ENCODE measurements around the gene ARMC5. TPM values are rescaled to one million over a fixed set of nuclear protein-coding genes. Genes with fewer than 3 reads are reported as not detected.

ARMC5 gene
- total RNA-seq, 1 donor from 2014 or later: 11.5 TPM

DNA sequence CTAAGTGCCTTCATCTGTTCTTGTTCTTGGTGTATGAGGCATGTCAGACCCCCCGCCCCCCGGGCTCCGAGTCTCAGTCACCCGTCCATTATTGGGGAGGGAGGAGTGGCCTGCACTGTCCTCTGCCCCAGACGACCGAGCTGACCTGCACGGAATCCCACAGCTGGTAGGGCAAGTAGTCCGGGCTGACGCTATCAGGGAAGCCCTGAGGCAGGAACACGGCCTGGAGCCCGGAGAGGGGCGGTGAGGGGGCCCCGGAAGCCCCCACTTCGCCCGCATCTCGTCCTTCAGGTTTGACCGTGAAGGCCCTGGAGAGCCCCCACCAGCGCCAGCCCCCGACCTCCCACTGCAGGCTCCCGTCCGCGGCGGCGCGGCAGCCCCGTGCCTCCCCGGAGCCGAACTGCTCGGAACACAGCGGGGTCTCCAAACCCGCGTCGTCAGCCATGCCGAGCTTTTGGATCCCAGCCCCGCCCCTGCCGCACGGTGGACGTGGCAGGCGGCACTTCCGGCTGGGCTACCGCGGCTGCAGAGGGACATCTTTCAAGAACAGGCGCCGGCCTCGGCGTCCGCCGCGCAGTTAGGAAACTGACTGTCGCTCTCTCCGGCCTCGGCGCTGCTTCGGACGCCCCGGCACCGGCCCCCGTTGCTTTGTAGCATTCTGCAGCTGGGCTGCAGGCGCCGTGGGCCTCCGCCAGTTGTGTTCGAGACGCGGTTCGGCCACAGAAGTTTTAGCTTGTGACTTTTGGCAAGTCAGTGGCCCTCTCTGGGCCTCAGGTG lies 48.8 kb downstream of the ARMC5 start, which contains the start of gene RUSF1:
RUSF1 (minus strand) TSS at position 463 of the 777 bp plus-strand sequence; CDS start at position 445, 18 bp downstream.
- Histone ChIP-seq H3K4me3 (ENCODE audit: insufficient read depth, low read depth, low read length) (peak within 1 kb of the TSS; percentile 90), H3K27ac (ENCODE audit: low read depth, low read length) (peak within 1 kb of the TSS; percentile 92), H3K9ac (ENCODE audit: low read length) (peak within 1 kb of the TSS; percentile 98), H3K9me3 (ENCODE audit: insufficient read depth, low read depth, low read length) (peaks cover 3% of the 10 kb centered on the region), H3K27me3 (ENCODE audit: insufficient read depth, low read length) (no peaks in the 10 kb centered on the region), H3K4me1 (ENCODE audit: insufficient read depth, low read length) (peaks cover 3% of the 10 kb centered on the region), H3K36me3 (ENCODE audit: insufficient read depth, low read length) (no peaks in the 10 kb centered on the region), H4K20me1 (ENCODE audit: insufficient read depth, low read length) (no peaks in the 10 kb centered on the region), H3K79me2 (ENCODE audit: insufficient read depth, low read length) (peaks cover 31% of the 10 kb centered on the region), H2AFZ (ENCODE audit: low read depth, low read length) (peak within 1 kb of the TSS; percentile 79), H3K4me2 (ENCODE audit: low read length) (peak within 1 kb of the TSS; percentile 95)
- H3K9me3 Mint-ChIP-seq (ENCODE audit: unreplicated experiment): peaks cover 2% of the 10 kb centered on the region
- peaks cover 3% of the 10 kb centered on the region for H3K27me3 Mint-ChIP-seq (ENCODE audit: low read depth, unreplicated experiment)
- peak within 1 kb of the TSS; percentile 95 for H3K27ac Mint-ChIP-seq (ENCODE audit: unreplicated experiment)
- TF ChIP-seq EZH2 (IDR thresholded peaks at IDR 0.05; ENCODE audit: insufficient read depth, low read length): no peak
- TF ChIP-seq, protein P1, sequence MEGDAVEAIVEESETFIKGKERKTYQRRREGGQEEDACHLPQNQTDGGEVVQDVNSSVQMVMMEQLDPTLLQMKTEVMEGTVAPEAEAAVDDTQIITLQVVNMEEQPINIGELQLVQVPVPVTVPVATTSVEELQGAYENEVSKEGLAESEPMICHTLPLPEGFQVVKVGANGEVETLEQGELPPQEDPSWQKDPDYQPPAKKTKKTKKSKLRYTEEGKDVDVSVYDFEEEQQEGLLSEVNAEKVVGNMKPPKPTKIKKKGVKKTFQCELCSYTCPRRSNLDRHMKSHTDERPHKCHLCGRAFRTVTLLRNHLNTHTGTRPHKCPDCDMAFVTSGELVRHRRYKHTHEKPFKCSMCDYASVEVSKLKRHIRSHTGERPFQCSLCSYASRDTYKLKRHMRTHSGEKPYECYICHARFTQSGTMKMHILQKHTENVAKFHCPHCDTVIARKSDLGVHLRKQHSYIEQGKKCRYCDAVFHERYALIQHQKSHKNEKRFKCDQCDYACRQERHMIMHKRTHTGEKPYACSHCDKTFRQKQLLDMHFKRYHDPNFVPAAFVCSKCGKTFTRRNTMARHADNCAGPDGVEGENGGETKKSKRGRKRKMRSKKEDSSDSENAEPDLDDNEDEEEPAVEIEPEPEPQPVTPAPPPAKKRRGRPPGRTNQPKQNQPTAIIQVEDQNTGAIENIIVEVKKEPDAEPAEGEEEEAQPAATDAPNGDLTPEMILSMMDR (IDR thresholded peaks at IDR 0.05; ENCODE audit: insufficient read depth, low read depth, low read length): no peak
- peak within 1 kb of the TSS; percentile 93 for H3K4me3 Mint-ChIP-seq (ENCODE audit: unreplicated experiment)
- DNase-seq (ENCODE audit: low read depth) (peak; percentile 81), FAIRE-seq (no peak)
- H3K36me3 Mint-ChIP-seq (ENCODE audit: low read depth, unreplicated experiment): no peaks in the 10 kb centered on the region
- peaks cover 17% of the 10 kb centered on the region for H3K4me1 Mint-ChIP-seq (ENCODE audit: low read depth, unreplicated experiment)

DNA sequence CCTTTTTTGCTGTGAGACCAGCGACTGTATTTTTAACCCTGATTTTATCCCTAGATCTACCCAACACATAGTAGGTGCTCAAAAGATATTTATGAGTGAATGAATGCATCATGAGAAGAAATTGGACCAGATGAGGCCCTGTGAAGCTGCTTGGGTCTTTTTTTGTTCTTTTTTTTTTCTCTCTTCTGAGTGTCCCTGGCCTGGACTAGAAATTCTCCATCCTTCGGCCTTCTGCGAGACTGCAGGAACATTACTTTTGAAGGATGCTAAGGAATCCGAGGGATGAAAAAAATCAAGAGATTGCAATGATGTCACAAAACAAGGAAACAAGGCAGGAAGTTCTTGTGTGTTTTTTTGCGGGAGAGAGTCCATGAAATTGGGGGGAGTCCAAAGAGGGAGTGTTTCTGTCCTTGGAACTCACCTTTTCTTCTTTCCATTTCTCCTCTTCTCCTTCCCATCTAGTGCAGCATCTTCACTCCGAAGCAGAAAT lies 49.5 kb downstream of the ARMC5 start:
- Histone ChIP-seq H3K79me2 (ENCODE audit: insufficient read depth, low read length) (peaks cover 31% of the 10 kb centered on the region), H3K9me3 (ENCODE audit: insufficient read depth, low read depth, low read length) (peaks cover 3% of the 10 kb centered on the region), H3K4me1 (ENCODE audit: insufficient read depth, low read length) (peaks cover 3% of the 10 kb centered on the region), H3K36me3 (ENCODE audit: insufficient read depth, low read length) (no peaks in the 10 kb centered on the region), H3K4me3 (ENCODE audit: insufficient read depth, low read depth, low read length) (peak overlapping the region; percentile 90), H3K27ac (ENCODE audit: low read depth, low read length) (peak overlapping the region; percentile 92), H2AFZ (ENCODE audit: low read depth, low read length) (peak overlapping the region; percentile 79), H3K4me2 (ENCODE audit: low read length) (peak overlapping the region; percentile 95), H3K27me3 (ENCODE audit: insufficient read depth, low read length) (no peaks in the 10 kb centered on the region), H4K20me1 (ENCODE audit: insufficient read depth, low read length) (no peaks in the 10 kb centered on the region), H3K9ac (ENCODE audit: low read length) (peak overlapping the region; percentile 98)
- Mint-ChIP-seq H3K4me3 (ENCODE audit: unreplicated experiment) (peak overlapping the region; percentile 93), H3K27ac (ENCODE audit: unreplicated experiment) (peak overlapping the region; percentile 95), H3K9me3 (ENCODE audit: unreplicated experiment) (peaks cover 3% of the 10 kb centered on the region), H3K36me3 (ENCODE audit: low read depth, unreplicated experiment) (no peaks in the 10 kb centered on the region), H3K4me1 (ENCODE audit: low read depth, unreplicated experiment) (peaks cover 17% of the 10 kb centered on the region), H3K27me3 (ENCODE audit: low read depth, unreplicated experiment) (peaks cover 3% of the 10 kb centered on the region)
- TF ChIP-seq, protein P1 (IDR thresholded peaks at IDR 0.05; ENCODE audit: insufficient read depth, low read depth, low read length): no peak
- no peak for TF ChIP-seq EZH2 (IDR thresholded peaks at IDR 0.05; ENCODE audit: insufficient read depth, low read length)
- FAIRE-seq (no peak), DNase-seq (ENCODE audit: low read depth) (peak; percentile 53)
